ENCODE results near the gene STT3A.

- TF ChIP-seq GATA3 (IDR thresholded peaks at IDR 0.05; ENCODE audit: low read depth, low read length): no peak
- no peak for TF ChIP-seq GATA2 (IDR thresholded peaks at IDR 0.05; ENCODE audit: low read depth, low read length)
Observed at GRCh38 chr11:125663910-125664309, 71.3 kb downstream of the STT3A start.
